NCI-H2171 treated with DMSO at 0.1 percent for 48 hours (cell line): ENCODE data around the gene TCF4.

Experiments
- DNase-seq: peaks from one replicate; lab custom pipeline; 2025; lab: John Stamatoyannopoulos, UW

Gene TCF4

GRCh38 chr18:55588111-55588869, at the start of gene TCF4:
Gene TCF4, minus strand, starts transcription at chr18:55588192. Its CDS starts 1,076 bp downstream, at chr18:55587116.
- DNase-seq = peak; percentile 78

- DNase-seq = no peak
These were observed 49.2 kb upstream of the TCF4 start for GRCh38 chr18:55637204-55637603.

DNA sequence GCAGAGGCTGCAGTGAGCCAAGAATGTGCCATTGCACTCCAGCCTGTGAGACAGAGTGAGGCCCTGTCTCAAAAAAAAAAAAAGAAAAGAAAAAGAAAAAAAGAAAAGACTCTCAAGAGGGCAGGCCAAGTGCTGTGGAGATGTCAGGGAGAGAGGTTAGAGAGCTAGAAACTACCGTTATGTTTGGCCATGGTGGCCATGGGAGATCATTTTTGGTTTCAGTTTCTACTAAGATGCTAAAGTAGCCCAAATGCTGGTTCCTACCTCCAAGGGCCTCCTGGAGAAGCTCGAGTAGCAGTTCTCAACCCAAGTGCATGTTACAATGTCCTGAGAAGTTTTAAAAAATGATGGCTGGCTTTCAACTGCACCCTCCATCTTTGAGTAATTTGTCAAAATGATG, 47.4 kb upstream of the TCF4 start:
- no peak for DNase-seq

DNA sequence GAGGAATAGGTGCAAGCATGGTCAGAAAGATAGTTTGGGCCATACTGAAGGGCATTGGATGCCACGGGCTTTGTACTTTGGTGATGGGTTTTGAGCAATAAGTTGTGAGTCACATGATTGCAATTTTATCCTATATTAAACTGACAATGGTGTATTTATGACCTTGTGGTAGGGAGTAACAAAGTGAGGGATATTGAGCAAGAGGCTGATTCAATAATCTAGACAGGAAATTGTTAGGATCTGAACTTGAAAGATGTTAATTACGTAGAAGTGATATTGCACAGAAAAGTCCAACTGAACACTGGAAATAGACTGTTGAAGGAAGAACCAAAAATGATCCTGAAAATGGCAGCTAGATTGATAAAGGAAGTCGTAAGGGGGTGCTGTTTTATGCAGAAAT, 46.6 kb upstream of the TCF4 start:
- DNase-seq = no peak

DNA sequence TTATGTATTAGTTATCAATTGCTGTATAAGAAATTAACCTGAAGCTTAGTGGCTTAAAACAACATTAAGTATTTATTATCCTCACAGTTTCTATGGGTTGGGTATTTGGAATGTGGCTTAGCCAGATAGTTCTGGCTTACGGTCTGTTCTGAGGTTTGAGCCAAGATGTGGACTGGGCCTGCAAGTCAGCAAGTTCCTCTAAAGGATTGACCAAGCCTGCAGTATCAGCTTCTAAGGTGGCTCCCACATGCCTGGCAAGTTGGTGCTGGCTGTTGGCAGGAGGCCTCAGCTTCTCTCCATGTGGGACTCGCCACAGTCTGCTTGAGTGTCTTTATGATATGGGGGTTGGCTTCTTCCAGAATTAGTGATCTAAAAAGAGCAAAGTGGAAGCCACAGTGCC, 45.0 kb upstream of the TCF4 start:
- DNase-seq = no peak

DNA sequence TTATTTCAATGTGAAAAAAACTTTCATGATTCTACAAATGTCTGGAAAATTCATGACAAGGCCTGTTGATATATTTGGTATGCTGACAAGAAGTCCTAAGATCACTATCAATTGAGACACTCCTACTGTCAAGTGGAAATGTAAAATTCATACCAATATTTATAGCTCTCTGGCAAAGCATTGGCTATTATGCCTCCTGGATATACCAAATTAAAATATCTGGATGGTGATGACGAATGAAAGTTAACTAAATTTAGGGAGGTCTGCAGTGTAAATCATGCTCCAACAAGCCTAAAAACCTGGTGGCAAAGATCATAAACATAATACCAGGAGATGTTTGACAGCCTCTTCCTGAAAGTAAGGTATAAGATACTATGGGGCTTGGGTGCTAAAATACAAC, 41.1 kb upstream of the TCF4 start:
- DNase-seq = no peak

GRCh38 chr18:55627007-55627406, 39.0 kb upstream of the TCF4 start:
- no peak for DNase-seq

DNA sequence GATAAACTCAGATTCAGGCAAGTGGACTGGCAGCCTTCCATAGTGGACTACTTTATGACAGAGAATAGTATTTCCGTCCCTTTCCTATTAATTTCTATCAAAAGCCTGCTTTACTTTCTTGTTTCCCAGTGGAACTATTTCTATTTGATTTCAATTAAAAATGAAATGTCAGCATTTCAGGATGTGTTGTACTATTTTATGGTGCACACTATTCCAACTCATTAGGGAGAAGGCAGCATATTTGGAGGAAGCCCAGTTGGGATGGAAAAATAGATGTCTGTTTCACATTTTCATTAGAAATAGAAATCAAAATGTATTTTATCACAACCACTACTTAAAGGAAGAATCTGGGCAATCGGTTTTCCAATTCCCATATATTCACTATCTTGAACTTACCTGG, 37.9 kb upstream of the TCF4 start:
- DNase-seq = no peak

GRCh38 chr18:55623626-55624025, 35.6 kb upstream of the TCF4 start:
- no peak for DNase-seq

DNA sequence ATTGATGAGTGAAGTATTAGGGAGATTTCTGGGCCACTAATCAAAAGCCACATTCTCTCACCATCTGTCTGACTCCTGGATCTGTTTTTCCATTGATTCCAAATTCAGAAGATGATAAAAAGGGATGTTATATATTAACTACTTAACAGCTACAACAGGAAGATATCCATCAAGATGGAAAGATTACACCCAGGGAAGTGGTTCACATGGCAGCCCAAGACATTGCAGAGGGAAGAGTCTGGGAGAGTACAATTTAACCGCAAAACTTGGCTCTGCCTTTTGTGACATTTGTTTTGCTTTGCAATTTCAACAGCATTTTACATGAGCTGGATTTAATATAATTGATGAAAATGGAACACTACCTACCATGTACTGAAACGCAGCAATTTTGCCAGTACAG, 22.5 kb upstream of the TCF4 start:
- DNase-seq = no peak

- DNase-seq = no peak
These were observed 21.3 kb upstream of the TCF4 start for GRCh38 chr18:55609160-55609825.

GRCh38 chr18:55608497-55608896, 20.5 kb upstream of the TCF4 start:
- no peak for DNase-seq

DNA sequence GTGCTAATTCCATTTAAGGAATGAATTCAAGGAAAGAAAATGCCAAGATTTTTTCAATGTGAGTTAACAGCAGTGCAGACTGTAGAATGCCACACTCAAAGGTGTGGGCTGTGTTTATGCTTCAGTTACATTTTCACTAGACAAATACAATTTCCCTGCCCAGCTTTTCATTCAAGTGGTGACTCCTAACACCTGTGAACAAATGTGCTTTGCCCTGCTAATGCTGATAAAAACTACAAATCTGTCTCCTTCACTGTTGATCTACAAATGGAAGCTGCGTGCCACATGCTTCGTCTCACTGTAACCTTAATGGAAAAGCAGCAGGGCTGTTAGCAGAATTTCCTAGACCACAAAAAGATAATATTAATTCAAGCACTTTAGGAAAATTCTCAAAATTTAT, 19.8 kb upstream of the TCF4 start:
- DNase-seq = peak; percentile 90

DNA sequence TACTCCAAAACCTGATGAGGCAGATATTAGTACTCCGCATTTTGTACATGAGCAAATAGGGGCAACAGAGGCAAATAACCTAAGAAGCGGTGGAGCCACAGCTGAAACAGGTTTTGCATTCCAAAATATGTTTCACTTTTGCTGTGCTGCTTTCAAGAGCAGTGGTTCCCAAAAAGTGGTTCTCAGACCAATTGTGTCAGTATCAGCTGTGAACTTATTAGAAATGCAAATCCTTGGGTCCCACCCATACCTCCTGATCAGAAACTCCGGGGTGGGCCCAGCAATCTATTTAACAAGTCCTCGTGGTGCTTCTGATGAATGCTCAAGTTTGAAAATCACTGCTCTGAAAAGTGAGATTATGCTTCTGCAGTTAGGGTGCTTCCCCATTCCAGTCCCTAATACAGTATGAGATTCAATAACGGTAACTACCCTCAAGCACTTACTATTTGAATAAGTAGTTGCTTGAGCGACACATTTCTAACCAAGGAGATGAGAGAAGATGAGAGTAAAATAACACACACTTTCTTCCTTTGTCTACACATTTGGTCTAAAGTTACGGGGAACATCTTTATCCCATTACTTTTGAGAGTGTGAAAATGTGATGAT, 17.8 kb upstream of the TCF4 start:
- no peak for DNase-seq

- DNase-seq = no peak
These were observed 15.8 kb upstream of the TCF4 start for GRCh38 chr18:55603775-55604174.

- DNase-seq = no peak
These were observed 5.9 kb upstream of the TCF4 start for GRCh38 chr18:55593888-55594287.

- DNase-seq = no peak
These were observed 4.6 kb upstream of the TCF4 start for GRCh38 chr18:55592572-55592971.

GRCh38 chr18:55592106-55592505, 4.1 kb upstream of the TCF4 start:
- no peak for DNase-seq

- peak; percentile 96 for DNase-seq
These were observed 1.8 kb upstream of the TCF4 start for GRCh38 chr18:55589625-55590291.

GRCh38 chr18:55588870-55589595, 1.0 kb upstream of the TCF4 start:
- DNase-seq = peak; percentile 69

GRCh38 chr18:55587418-55588110, 428 bp downstream of the TCF4 start:
- DNase-seq = peak; percentile 78
